ENCODE results near the gene LNX1. TPM values are rescaled to one million over a fixed set of nuclear protein-coding genes. Genes with fewer than 3 reads are reported as not detected.
A peak's percentile ranks its signal among the peaks of the same experiment; 100 is the strongest.
"Not testable (repeated sequence)": the region's sequence is repeated elsewhere in the genome, so short reads cannot be mapped to it uniquely, and the experiment has no call there.

LNX1 gene
- total and polyA plus RNA-seq, 9 of the 15 experiments (the other 6 are each of a cell fraction or from before 2014, with no cell fraction given), result 0.40 to 3.6 (median 2.2) TPM

DNA sequence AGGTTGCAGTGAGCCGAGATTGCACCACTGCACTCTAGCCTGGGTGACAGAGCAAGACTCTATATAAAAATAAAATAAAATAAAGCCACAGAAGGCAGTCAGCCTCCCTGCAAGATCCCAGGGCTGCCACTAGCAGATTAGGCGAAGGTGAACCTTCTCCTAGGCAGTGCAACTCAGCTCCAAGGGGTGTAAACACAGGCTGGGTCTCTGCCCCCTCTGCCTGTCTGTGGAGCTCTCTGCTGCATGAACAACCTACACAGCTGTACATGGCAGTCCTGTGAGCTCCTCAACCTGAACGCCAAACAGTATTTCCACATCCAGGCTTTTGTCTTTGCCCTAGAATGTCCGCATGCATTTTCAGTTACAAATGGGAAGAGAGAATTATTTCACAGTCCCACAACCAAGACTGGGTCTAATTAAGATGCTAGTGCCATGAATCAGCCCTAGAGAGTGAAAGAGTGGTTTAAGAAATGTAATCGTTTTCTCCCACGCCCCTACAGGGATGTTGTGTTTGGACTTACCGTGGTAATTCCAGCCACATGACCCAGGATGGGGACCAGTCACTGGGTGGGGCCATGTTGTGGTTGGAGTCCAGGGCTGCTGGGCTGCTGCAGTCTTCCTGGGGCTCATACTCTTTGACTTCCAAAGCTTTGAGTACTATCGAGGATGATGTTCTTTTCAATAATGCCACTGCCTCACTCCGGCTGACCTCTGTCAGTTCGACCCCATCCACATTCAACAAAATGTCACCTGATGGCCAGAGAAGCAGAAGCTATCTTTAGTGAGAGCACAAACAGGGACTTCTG, 114.9 kb downstream of the LNX1 start:
- WGBS (ENCODE audit: insufficient coverage, low coverage, missing lambda C conversion rate), result 37% methylated on average over 9 of the region's 10 CpGs
- ChIA-PET POLR2A (no interaction called here), CTCF (ENCODE audit: low intra/inter-chr PET ratio) (no interaction called here)
- Histone ChIP-seq H2AFZ (ENCODE audit: low read depth, low read length) (no peak overlapping the region), H3K27ac (ENCODE audit: extremely low read depth, low read depth, low read length) (no peak overlapping the region), H3K9ac (ENCODE audit: insufficient read depth in 1 of 2, low read depth in 2 of 2, low read length in 2 of 2) (no peak overlapping the region), H3K4me3 (no peak overlapping the region), H4K20me1 (replicated peaks; ENCODE audit: control insufficient read depth, insufficient read depth, low read length) (no peaks in the 10 kb centered on the region), H3K9me1 (ENCODE audit: control insufficient read depth, insufficient read depth, low read length) (no peaks in the 10 kb centered on the region), H3K4me2 (ENCODE audit: insufficient read depth, low read length) (no peak overlapping the region), H3K27me3 (ENCODE audit: control insufficient read depth in 2 of 2, insufficient read depth in 2 of 2, low read length in 2 of 2) (no peaks in the 10 kb centered on the region), H3K36me3 (ENCODE audit: control insufficient read depth, insufficient read depth, low read length) (no peaks in the 10 kb centered on the region), H3K9me3 (replicated peaks; ENCODE audit: control insufficient read depth, insufficient read depth, low read depth, low read length) (no peaks in the 10 kb centered on the region), H3K79me2 (ENCODE audit: control insufficient read depth, insufficient read depth, low read length) (no peaks in the 10 kb centered on the region), H3K4me1 (replicated peaks in 1 of 2; ENCODE audit: control insufficient read depth in 2 of 2, insufficient read depth in 2 of 2, low read length in 2 of 2) (peaks cover 0 to 2% of the 10 kb centered on the region in 2 experiments; a peak in 2 of 5 replicates)
- BruUV-seq (replicated peaks), result no TSS peak
- FAIRE-seq (no peak), ATAC-seq (peak; percentile 74), DNase-seq (ENCODE audit: extremely low read depth in 1 of 4, low spot score in 3 of 4) (peak in 1 of 4 experiments; percentile 8)
- in situ Hi-C loops (cut with MboI), result loop anchor here (25.0 kb wide), 1 partner anchor 761 kb away; the partner anchor contains the start of gene PDGFRA
- TF ChIP-seq CTBP1 (IDR thresholded peaks at IDR 0.05; ENCODE audit: borderline replicate concordance), result peak; percentile 17; the same call in 1 of the 2 replicates
- TF ChIP-seq USF2 (CRISPR knock-in tag; IDR thresholded peaks at IDR 0.05), result peak; percentile 47; the same call in 1 of the 2 replicates
- TF ChIP-seq CC2D1A (IDR thresholded peaks at IDR 0.05), result no peak
- TF ChIP-seq PRDM10 (IDR thresholded peaks at IDR 0.05; ENCODE audit: partially characterized antibody), result peak; percentile 29
- TF ChIP-seq USF1 (CRISPR knock-in tag; IDR thresholded peaks at IDR 0.05), result peak; percentile 66
- TF ChIP-seq EZH2 (IDR thresholded peaks at IDR 0.05; ENCODE audit: borderline replicate concordance, low read depth, low read length), result no peak
- intact Hi-C loops (cut with micrococcal nuclease), result no loop called here

DNA sequence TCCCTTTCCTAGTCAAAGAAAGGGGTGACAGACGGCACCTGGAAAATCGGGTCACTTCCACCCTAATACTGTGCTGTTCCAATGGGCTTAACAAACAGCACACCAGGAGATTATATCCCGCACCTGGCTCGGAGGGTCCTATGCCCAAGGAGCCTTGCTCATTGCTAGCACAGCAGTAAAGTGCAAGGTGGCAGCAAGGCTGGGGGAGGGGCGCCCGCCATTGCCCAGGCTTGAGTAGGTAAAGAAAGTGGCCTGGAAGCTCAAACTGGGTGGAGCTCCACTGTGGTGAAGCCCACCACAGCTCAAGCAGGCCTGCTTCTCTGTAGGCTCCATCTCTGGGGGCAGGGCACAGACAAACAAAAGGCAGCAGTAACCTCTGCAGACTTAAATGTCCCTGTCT, 124.7 kb downstream of the LNX1 start:
- ATAC-seq; H4K20me1 ChIP-seq (replicated peaks; ENCODE audit: control insufficient read depth, insufficient read depth, low read length); intact Hi-C loops (cut with micrococcal nuclease); H3K4me3 ChIP-seq; CTCF ChIA-PET (ENCODE audit: low intra/inter-chr PET ratio); H3K27me3 ChIP-seq (ENCODE audit: control insufficient read depth in 2 of 2, insufficient read depth in 2 of 2, low read length in 2 of 2); FAIRE-seq; DNase-seq (ENCODE audit: extremely low read depth in 1 of 4, low spot score in 3 of 4); BruUV-seq (replicated peaks); H2AFZ ChIP-seq (ENCODE audit: low read depth, low read length); POLR2A ChIA-PET; H3K9ac ChIP-seq (ENCODE audit: insufficient read depth in 1 of 2, low read depth in 2 of 2, low read length in 2 of 2); in situ Hi-C loops (cut with MboI); H3K9me3 ChIP-seq (replicated peaks; ENCODE audit: control insufficient read depth, insufficient read depth, low read depth, low read length); H3K4me1 ChIP-seq (replicated peaks in 1 of 2; ENCODE audit: control insufficient read depth in 2 of 2, insufficient read depth in 2 of 2, low read length in 2 of 2); H3K4me2 ChIP-seq (ENCODE audit: insufficient read depth, low read length); H3K27ac ChIP-seq (ENCODE audit: extremely low read depth, low read depth, low read length); H3K79me2 ChIP-seq (ENCODE audit: control insufficient read depth, insufficient read depth, low read length); H3K9me1 ChIP-seq (ENCODE audit: control insufficient read depth, insufficient read depth, low read length): not testable (repeated sequence)
- WGBS (ENCODE audit: insufficient coverage, low coverage, missing lambda C conversion rate), result 88% methylated on average over 6 of the region's 6 CpGs
- H3K36me3 ChIP-seq (ENCODE audit: control insufficient read depth, insufficient read depth, low read length), result peaks cover 13% of the 10 kb centered on the region; the same call in 2 of the 3 replicates
